K562 (cell line): Measurements from ENCODE around the gene SCIN. TPM values are rescaled to one million over a fixed set of nuclear protein-coding genes. Genes with fewer than 3 reads are reported as not detected.
A peak's percentile ranks its signal among the peaks of the same experiment; 100 is the strongest.

Experiments used
- ATF4 ChIP-seq: fragments of 450-650 bp; formaldehyde crosslinking; IDR thresholded peaks from 2 replicates; pipeline ENCODE4 v1.4.0; 2022; ENCODE audit warnings: mild to moderate bottlenecking, moderate library complexity
- CAMTA2 ChIP-seq: fragments of 250-450 bp; sonication (Bioruptor Pico); conservative IDR thresholded peaks from 2 replicates; pipeline ENCODE4 v1.5.1; 2022
- HMG20B ChIP-seq: fragments of 250-450 bp; sonication (Bioruptor Pico); IDR thresholded peaks from 2 replicates; pipeline ENCODE4 v1.5.0; 2021; ENCODE audit warnings: mild to moderate bottlenecking
- JUNB ChIP-seq: fragments of 450-650 bp; formaldehyde crosslinking; conservative IDR thresholded peaks from 2 replicates; pipeline ENCODE4 v1.4.0; 2020; ENCODE audit warnings: mild to moderate bottlenecking
- MLLT1 ChIP-seq, 2 experiments: fragments of 450-650 bp; IDR thresholded peaks; 2 replicates each; pipeline ENCODE4 v1.6.1; 2016
- NONO ChIP-seq, 2 experiments: fragments of 200-400 bp in 1 of 2; fragments of 450-650 bp in 1 of 2; formaldehyde crosslinking in 1 of 2; IDR thresholded peaks; 2 replicates each; pipeline ENCODE4 v1.6.1; 2017; ENCODE audit warnings: low read depth in 2 of 2, mild to moderate bottlenecking in 2 of 2, moderate library complexity in 2 of 2, low read length in 1 of 2
- PRMT5 ChIP-seq: sonication (generic); formaldehyde crosslinking; IDR thresholded peaks from 2 replicates; pipeline ENCODE4 v1.5.0; 2020; ENCODE audit warnings: missing genetic modification reagents
- RBBP5 ChIP-seq: fragments of 200-600 bp; sonication (generic); IDR thresholded peaks from 2 replicates; pipeline ENCODE4 v1.6.1; 2012; ENCODE audit warnings: borderline replicate concordance, mild to moderate bottlenecking, low read length, control low read depth, inconsistent platforms; ENCODE audit not compliant: insufficient read depth, poor library complexity, severe bottlenecking
- VEZF1 ChIP-seq: fragments of 200-800 bp; sonication (Bioruptor generic); IDR thresholded peaks from 2 replicates; pipeline ENCODE4 v1.6.1; 2017; ENCODE audit warnings: missing genetic modification characterization, missing compliant biosample characterization
- ZNF133 ChIP-seq: fragments of 250-450 bp; sonication (Bioruptor Pico); IDR thresholded peaks from 2 replicates; pipeline ENCODE4 v1.4.0; 2020; ENCODE audit warnings: mild to moderate bottlenecking
- ZNF184 ChIP-seq: sonication (generic); formaldehyde crosslinking; IDR thresholded peaks from 2 replicates; pipeline ENCODE4 v1.5.0; 2020; ENCODE audit warnings: missing genetic modification reagents
- ZNF217 ChIP-seq: sonication (generic); formaldehyde crosslinking; IDR thresholded peaks from 2 replicates; pipeline ENCODE4 v1.8.0; 2022; ENCODE audit warnings: mild to moderate bottlenecking, missing genetic modification reagents
- ZNF24 ChIP-seq: fragments of 450-650 bp; IDR thresholded peaks from 2 replicates; pipeline ENCODE4 v1.6.1; 2016
- ZNF436 ChIP-seq: fragments of 250-450, 450-650 bp; sonication (Bioruptor Pico); formaldehyde crosslinking; IDR thresholded peaks from 2 replicates; pipeline ENCODE4 v1.7.0; 2020; ENCODE audit warnings: mild to moderate bottlenecking
- ZNF57 ChIP-seq: fragments of 450-650 bp; formaldehyde crosslinking; IDR thresholded peaks from 2 replicates; pipeline ENCODE4 v1.4.0; 2020; ENCODE audit warnings: mild to moderate bottlenecking, moderate library complexity
- ZNF79 ChIP-seq: fragments of 250-450 bp; sonication (Bioruptor Pico); IDR thresholded peaks from 2 replicates; pipeline ENCODE4 v1.4.0; 2020; ENCODE audit warnings: low read depth, mild to moderate bottlenecking, moderate library complexity
- polyA plus RNA-seq, 8 experiments: library from polyadenylated mRNA; depleted of rRNA in 4 of 8; stranded (reverse) in 5 of 8; unstranded in 3 of 8; fragments of >200 nt; fragmentation: Nextera tagmentation in 2 of 8; fragmentation: Illumina TruSeq in 1 of 8; extraction: Ambion mirVana in 2 of 8; extraction: Trizol in 1 of 8; gene quantifications; 2 replicates each; pipeline versions ENCODE4 v1.2.1 to v1.2.3, GENCODE V29; 2011 to 2014; ENCODE audit warnings: inconsistent platforms in 1 of 8, missing spikeins in 1 of 8
- total RNA-seq, 7 experiments: library from RNA; depleted of rRNA in 6 of 7; stranded (reverse); fragments of >200 nt in 6 of 7; fragmentation: Illumina TruSeq in 2 of 7; extraction: Trizol in 2 of 7; gene quantifications; 2 replicates each; pipeline versions ENCODE4 v1.2.1 to v1.2.3, GENCODE V29; 2011 to 2021; ENCODE audit warnings: low replicate concordance in 1 of 7
- TF ChIP-seq, protein P1 (sequence below): fragments of 450-650 bp; IDR thresholded peaks from 2 replicates; pipeline ENCODE4 v1.6.1; 2014; ENCODE audit warnings: low read depth, mild to moderate bottlenecking, moderate library complexity, borderline replicate concordance
- TF ChIP-seq, protein P2 (sequence below): fragments of 450-650 bp; IDR thresholded peaks from 2 replicates; pipeline ENCODE4 v1.6.1; 2017; ENCODE audit warnings: antibody characterized with exemption
- TF ChIP-seq, protein P3 (sequence below): fragments of 450-650 bp; formaldehyde crosslinking; IDR thresholded peaks from 2 replicates; pipeline ENCODE4 v1.4.0; 2020; ENCODE audit warnings: mild to moderate bottlenecking, moderate library complexity

Gene SCIN
- total and polyA plus RNA-seq, 9 of the 15 experiments (the other 6 are each of a cell fraction or from before 2014, with no cell fraction given), result 0.67 to 18.2 (median 10.6) TPM

DNA sequence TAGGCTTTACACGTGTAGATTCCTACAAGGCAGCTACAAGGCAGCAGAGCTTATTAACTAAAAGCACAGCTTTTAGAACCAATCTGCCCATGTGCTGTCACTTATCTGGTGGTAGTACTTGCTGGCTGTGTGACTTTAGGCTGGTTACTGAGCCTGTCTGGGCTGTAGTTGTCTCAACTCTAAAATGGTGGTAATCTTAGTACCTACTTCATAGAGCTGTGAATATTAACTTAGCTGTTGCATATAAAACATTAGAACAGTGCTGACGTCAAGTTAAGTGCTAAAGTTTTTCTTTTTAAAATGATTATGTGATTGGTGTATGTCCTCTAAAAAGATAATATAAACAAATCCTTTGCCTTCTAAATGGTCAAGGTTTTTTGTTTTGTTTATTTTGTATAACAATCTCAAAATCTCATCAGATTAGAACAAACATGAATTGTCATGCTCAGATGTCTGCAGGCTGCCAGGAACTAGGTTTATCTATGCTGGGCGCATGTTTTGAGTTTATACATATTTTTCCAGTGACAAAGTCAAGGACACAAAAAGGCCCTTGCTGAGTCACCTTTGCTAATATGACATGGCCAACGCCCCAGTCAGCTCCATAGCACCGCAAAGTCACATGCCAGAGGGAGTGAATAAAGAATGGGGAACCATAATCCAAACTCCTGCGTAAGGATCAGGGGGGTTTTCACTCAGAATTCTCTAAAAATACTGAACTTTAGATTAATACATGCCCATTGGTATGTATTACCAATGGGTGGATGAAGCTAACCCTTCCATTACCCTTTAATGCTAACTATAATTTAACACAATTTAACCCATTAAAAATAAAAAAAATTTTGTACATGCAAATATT is 77.1 kb downstream of the SCIN start (continued):
- TF ChIP-seq ZNF436 (CRISPR knock-in tag) (no peak), RBBP5 (no peak), ZNF184 (CRISPR knock-in tag) (no peak), MLLT1 (IDR thresholded peaks at IDR 0.05) (0 out of 4 replicates have a peak, but pooled peaks of 1 of the 2 experiments have one; percentile 20), ZNF217 (CRISPR knock-in tag) (no peak), PRMT5 (CRISPR knock-in tag) (no peak), HMG20B (no peak), JUNB (no peak), VEZF1 (CRISPR knock-in tag) (no peak; the same call in 1 of the 2 replicates), CAMTA2 (CRISPR knock-in tag) (no peak), ZNF57 (CRISPR knock-in tag) (no peak), ZNF24 (no peak), ZNF79 (CRISPR knock-in tag) (no peak), NONO (IDR thresholded peaks at IDR 0.05; ENCODE audit: low read depth in 2 of 2, low read length in 1 of 2) (no peak), ATF4 (CRISPR knock-in tag) (no peak), ZNF133 (no peak)
- TF ChIP-seq, protein P1, sequence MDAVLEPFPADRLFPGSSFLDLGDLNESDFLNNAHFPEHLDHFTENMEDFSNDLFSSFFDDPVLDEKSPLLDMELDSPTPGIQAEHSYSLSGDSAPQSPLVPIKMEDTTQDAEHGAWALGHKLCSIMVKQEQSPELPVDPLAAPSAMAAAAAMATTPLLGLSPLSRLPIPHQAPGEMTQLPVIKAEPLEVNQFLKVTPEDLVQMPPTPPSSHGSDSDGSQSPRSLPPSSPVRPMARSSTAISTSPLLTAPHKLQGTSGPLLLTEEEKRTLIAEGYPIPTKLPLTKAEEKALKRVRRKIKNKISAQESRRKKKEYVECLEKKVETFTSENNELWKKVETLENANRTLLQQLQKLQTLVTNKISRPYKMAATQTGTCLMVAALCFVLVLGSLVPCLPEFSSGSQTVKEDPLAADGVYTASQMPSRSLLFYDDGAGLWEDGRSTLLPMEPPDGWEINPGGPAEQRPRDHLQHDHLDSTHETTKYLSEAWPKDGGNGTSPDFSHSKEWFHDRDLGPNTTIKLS, result no peak
- TF ChIP-seq, protein P2, sequence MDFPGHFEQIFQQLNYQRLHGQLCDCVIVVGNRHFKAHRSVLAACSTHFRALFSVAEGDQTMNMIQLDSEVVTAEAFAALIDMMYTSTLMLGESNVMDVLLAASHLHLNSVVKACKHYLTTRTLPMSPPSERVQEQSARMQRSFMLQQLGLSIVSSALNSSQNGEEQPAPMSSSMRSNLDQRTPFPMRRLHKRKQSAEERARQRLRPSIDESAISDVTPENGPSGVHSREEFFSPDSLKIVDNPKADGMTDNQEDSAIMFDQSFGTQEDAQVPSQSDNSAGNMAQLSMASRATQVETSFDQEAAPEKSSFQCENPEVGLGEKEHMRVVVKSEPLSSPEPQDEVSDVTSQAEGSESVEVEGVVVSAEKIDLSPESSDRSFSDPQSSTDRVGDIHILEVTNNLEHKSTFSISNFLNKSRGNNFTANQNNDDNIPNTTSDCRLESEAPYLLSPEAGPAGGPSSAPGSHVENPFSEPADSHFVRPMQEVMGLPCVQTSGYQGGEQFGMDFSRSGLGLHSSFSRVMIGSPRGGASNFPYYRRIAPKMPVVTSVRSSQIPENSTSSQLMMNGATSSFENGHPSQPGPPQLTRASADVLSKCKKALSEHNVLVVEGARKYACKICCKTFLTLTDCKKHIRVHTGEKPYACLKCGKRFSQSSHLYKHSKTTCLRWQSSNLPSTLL, result no peak
- TF ChIP-seq, protein P3, sequence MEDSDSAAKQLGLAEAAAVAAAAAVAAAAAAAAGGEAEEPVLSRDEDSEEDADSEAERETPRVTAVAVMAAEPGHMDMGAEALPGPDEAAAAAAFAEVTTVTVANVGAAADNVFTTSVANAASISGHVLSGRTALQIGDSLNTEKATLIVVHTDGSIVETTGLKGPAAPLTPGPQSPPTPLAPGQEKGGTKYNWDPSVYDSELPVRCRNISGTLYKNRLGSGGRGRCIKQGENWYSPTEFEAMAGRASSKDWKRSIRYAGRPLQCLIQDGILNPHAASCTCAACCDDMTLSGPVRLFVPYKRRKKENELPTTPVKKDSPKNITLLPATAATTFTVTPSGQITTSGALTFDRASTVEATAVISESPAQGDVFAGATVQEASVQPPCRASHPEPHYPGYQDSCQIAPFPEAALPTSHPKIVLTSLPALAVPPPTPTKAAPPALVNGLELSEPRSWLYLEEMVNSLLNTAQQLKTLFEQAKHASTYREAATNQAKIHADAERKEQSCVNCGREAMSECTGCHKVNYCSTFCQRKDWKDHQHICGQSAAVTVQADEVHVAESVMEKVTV (CRISPR knock-in tag), result no peak
